ENCODE data around the gene ACMSD.

ACMSD gene

GRCh38 chr2:134852518-134852917, 14.1 kb downstream of the ACMSD start:
- H3K9me3 ChIP-seq (ENCODE audit: severe bottlenecking) = no peaks in the 10 kb centered on the region
- no peaks in the 10 kb centered on the region for H3K27me3 ChIP-seq (ENCODE audit: insufficient read depth, low read depth, severe bottlenecking)
- no peaks in the 10 kb centered on the region for H3K36me3 ChIP-seq
- H3K27ac ChIP-seq = no peak overlapping the region
- no peak overlapping the region for H3K4me3 ChIP-seq (ENCODE audit: low read depth, low read length)
- no peak for DNase-seq
- TF ChIP-seq CTCF (IDR thresholded peaks at IDR 0.05; ENCODE audit: low read depth, low read length) = no peak

DNA sequence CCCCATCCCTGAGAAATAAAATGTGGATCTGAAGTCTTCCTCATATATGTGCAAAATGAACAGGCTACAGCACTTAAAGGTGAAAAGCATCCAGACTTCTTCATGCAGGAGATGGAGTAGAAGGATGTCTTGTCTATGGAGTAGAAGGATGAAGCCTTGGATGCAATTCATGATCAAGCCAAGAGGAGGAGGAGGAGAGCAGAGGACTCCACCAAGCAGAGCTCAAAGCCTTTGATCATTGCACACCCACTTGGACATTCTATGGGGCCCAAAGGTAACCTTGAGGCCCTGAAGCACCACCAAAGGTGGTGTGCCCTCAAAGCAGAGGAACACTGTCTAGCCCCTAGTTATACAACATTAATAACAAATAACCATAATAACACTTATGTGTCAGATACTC, 17.3 kb downstream of the ACMSD start:
- no peak for TF ChIP-seq CTCF (IDR thresholded peaks at IDR 0.05; ENCODE audit: low read depth, low read length)
- no peak overlapping the region for H3K27ac ChIP-seq
- DNase-seq = no peak
- no peaks in the 10 kb centered on the region for H3K36me3 ChIP-seq
- H3K4me3 ChIP-seq (ENCODE audit: low read depth, low read length) = no peak overlapping the region
- no peaks in the 10 kb centered on the region for H3K27me3 ChIP-seq (ENCODE audit: insufficient read depth, low read depth, severe bottlenecking)
- H3K9me3 ChIP-seq (ENCODE audit: severe bottlenecking) = no peaks in the 10 kb centered on the region

GRCh38 chr2:134858245-134858644, 19.8 kb downstream of the ACMSD start:
- no peak overlapping the region for H3K4me3 ChIP-seq (ENCODE audit: low read depth, low read length)
- no peak overlapping the region for H3K27ac ChIP-seq
- H3K36me3 ChIP-seq = no peaks in the 10 kb centered on the region
- DNase-seq = no peak
- no peak for TF ChIP-seq CTCF (IDR thresholded peaks at IDR 0.05; ENCODE audit: low read depth, low read length)
- no peaks in the 10 kb centered on the region for H3K27me3 ChIP-seq (ENCODE audit: insufficient read depth, low read depth, severe bottlenecking)
- no peaks in the 10 kb centered on the region for H3K9me3 ChIP-seq (ENCODE audit: severe bottlenecking)

DNA sequence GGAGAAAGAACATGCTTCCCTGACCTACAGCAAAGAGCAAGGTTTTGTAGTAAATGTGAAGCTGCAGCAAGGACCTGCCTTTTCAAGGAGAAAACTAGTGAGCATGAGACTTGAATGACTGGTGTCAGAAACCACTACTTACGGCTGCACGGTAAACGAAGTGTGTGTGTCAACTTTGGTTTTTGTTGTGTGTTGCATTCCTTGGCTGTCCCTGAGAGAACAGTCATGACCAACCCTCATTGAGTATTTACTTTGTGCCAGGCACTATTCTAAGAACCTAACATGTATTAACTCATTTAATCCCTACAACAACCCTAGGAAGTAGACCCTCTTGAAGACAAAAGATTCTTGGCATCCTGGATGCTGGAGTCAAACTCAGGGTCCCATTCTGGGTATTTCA, 22.8 kb downstream of the ACMSD start:
- no peaks in the 10 kb centered on the region for H3K9me3 ChIP-seq (ENCODE audit: severe bottlenecking)
- H3K4me3 ChIP-seq (ENCODE audit: low read depth, low read length) = no peak overlapping the region
- no peak overlapping the region for H3K27ac ChIP-seq
- no peaks in the 10 kb centered on the region for H3K36me3 ChIP-seq
- no peak for TF ChIP-seq CTCF (IDR thresholded peaks at IDR 0.05; ENCODE audit: low read depth, low read length)
- DNase-seq = no peak
- no peaks in the 10 kb centered on the region for H3K27me3 ChIP-seq (ENCODE audit: insufficient read depth, low read depth, severe bottlenecking)

DNA sequence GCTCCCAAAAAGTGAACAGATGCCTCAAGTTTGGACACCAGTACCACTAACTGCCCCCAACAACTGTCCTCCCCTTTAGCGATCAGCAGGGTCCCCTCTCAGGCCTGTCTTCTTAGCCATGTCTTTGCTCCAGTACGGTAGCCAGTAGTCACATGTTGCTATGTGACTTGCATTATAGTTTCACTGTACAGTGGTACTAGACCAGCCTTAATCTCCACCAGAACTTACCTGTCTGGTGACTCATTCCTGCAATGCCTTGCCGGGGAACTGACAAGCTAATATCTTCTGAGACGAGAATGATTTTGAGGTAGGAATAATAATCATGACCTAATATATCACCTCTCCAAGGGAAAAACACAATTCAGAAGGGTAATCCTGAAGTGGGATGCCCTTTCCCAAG, 23.7 kb downstream of the ACMSD start:
- Histone ChIP-seq H3K4me3 (ENCODE audit: low read depth, low read length) (no peak overlapping the region), H3K27ac (no peak overlapping the region), H3K27me3 (ENCODE audit: insufficient read depth, low read depth, severe bottlenecking) (no peaks in the 10 kb centered on the region), H3K9me3 (ENCODE audit: severe bottlenecking) (no peaks in the 10 kb centered on the region), H3K36me3 (no peaks in the 10 kb centered on the region)
- no peak for DNase-seq
- no peak for TF ChIP-seq CTCF (IDR thresholded peaks at IDR 0.05; ENCODE audit: low read depth, low read length)

GRCh38 chr2:134862674-134863073, 24.3 kb downstream of the ACMSD start:
- no peak for TF ChIP-seq CTCF (IDR thresholded peaks at IDR 0.05; ENCODE audit: low read depth, low read length)

More at GRCh38 chr2:134862674-134863073, 24.3 kb downstream of the ACMSD start:
- no peaks in the 10 kb centered on the region for H3K36me3 ChIP-seq
- DNase-seq = no peak
- no peak overlapping the region for H3K4me3 ChIP-seq (ENCODE audit: low read depth, low read length)
- no peaks in the 10 kb centered on the region for H3K27me3 ChIP-seq (ENCODE audit: insufficient read depth, low read depth, severe bottlenecking)
- H3K27ac ChIP-seq = no peak overlapping the region
- H3K9me3 ChIP-seq (ENCODE audit: severe bottlenecking) = no peaks in the 10 kb centered on the region
